Brain microvascular endothelial cell (primary cell): ENCODE data around the gene ANKRD34B.

Experiments used
- DNase-seq: peaks from one replicate; pipeline ENCODE4 v3.0.0-alpha.2; 2020
- H3K27ac ChIP-seq: fragments of 250-450 bp; sonication (Bioruptor Pico); 2 replicates; pipeline ENCODE4 v1.5.1; 2020; ENCODE audit warnings: mild to moderate bottlenecking, moderate library complexity
- H3K27me3 ChIP-seq: fragments of 250-450 bp; sonication (Bioruptor Pico); replicated peaks from 2 replicates; pipeline ENCODE4 v1.5.1; 2020; ENCODE audit warnings: mild to moderate bottlenecking
- H3K36me3 ChIP-seq: fragments of 250-450 bp; sonication (Bioruptor Pico); replicated peaks from 2 replicates; pipeline ENCODE4 v1.5.1; 2020; ENCODE audit warnings: mild to moderate bottlenecking
- H3K4me3 ChIP-seq: 2 replicates; pipeline ENCODE4 v1.5.1; 2011; ENCODE audit warnings: low read depth, mild to moderate bottlenecking, control low read depth, low read length, moderate library complexity
- in situ Hi-C: cut with HindIII; loops from 2 replicates; pipeline ENCODE4 v1.10.0; 2017; ENCODE audit warnings: low sequenced_read_pairs, low pct_ligation_motif_present
- TF ChIP-seq, protein P1 (sequence below): IDR thresholded peaks from 2 replicates; pipeline ENCODE4 v1.5.1; 2011; ENCODE audit warnings: low read depth, mild to moderate bottlenecking, moderate library complexity, low read length, control low read depth, inconsistent platforms; ENCODE audit errors: missing control alignments

ANKRD34B gene

DNA sequence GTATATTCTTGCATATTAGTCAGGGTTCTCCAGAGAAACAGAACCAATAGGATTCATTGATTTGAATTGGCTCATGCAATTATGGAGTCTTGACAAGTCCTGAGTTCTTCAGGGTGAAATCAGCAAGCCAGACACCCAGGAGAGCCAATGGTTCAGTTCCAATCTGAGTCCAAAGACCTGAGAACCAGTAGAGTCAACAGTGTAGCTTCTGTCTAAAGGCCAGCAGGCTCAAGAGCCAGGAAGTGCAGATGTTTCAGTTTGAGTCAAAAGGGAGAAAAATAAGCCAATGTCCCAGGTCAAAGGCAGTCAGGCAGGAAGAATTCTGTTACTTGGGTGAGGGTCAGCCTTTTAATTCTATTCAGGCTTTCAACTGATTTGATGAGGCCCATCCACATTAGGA is 37.8 kb upstream of the ANKRD34B start:
- no peaks in the 10 kb centered on the region for H3K27me3 ChIP-seq
- TF ChIP-seq, protein P1, sequence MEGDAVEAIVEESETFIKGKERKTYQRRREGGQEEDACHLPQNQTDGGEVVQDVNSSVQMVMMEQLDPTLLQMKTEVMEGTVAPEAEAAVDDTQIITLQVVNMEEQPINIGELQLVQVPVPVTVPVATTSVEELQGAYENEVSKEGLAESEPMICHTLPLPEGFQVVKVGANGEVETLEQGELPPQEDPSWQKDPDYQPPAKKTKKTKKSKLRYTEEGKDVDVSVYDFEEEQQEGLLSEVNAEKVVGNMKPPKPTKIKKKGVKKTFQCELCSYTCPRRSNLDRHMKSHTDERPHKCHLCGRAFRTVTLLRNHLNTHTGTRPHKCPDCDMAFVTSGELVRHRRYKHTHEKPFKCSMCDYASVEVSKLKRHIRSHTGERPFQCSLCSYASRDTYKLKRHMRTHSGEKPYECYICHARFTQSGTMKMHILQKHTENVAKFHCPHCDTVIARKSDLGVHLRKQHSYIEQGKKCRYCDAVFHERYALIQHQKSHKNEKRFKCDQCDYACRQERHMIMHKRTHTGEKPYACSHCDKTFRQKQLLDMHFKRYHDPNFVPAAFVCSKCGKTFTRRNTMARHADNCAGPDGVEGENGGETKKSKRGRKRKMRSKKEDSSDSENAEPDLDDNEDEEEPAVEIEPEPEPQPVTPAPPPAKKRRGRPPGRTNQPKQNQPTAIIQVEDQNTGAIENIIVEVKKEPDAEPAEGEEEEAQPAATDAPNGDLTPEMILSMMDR: no peak
- DNase-seq: no peak
- H3K36me3 ChIP-seq: no peaks in the 10 kb centered on the region
- in situ Hi-C loops: no loop called here
- H3K4me3 ChIP-seq: no peak overlapping the region
- no peak overlapping the region for H3K27ac ChIP-seq

- no peak overlapping the region for H3K27ac ChIP-seq
- in situ Hi-C loops: no loop called here
- no peak for DNase-seq
- no peaks in the 10 kb centered on the region for H3K27me3 ChIP-seq
- no peaks in the 10 kb centered on the region for H3K36me3 ChIP-seq
- TF ChIP-seq, protein P1: no peak
- H3K4me3 ChIP-seq: no peak overlapping the region
These were observed 37.3 kb upstream of the ANKRD34B start for GRCh38 chr5:80607343-80607742.

GRCh38 chr5:80600943-80601693 is 31.0 kb upstream of the ANKRD34B start:
- Histone ChIP-seq H3K27me3 (no peaks in the 10 kb centered on the region), H3K4me3 (no peak overlapping the region), H3K27ac (no peak overlapping the region), H3K36me3 (no peaks in the 10 kb centered on the region)
- TF ChIP-seq, protein P1: no peak
- in situ Hi-C loops: no loop called here
- no peak for DNase-seq

GRCh38 chr5:80597500-80597899 is 27.4 kb upstream of the ANKRD34B start:
- Histone ChIP-seq H3K4me3 (no peak overlapping the region), H3K27ac (no peak overlapping the region), H3K36me3 (no peaks in the 10 kb centered on the region), H3K27me3 (no peaks in the 10 kb centered on the region)
- in situ Hi-C loops: no loop called here
- DNase-seq: no peak
- TF ChIP-seq, protein P1: no peak

- TF ChIP-seq, protein P1: no peak
- no peak overlapping the region for H3K27ac ChIP-seq
- in situ Hi-C loops: no loop called here
- no peaks in the 10 kb centered on the region for H3K27me3 ChIP-seq
- DNase-seq: no peak
- H3K4me3 ChIP-seq: no peak overlapping the region
- H3K36me3 ChIP-seq: no peaks in the 10 kb centered on the region
These were observed 24.7 kb upstream of the ANKRD34B start for GRCh38 chr5:80594810-80595209.

GRCh38 chr5:80592761-80593160 is 22.7 kb upstream of the ANKRD34B start:
- DNase-seq: no peak

More at GRCh38 chr5:80592761-80593160, 22.7 kb upstream of the ANKRD34B start:
- H3K4me3 ChIP-seq: no peak overlapping the region
- no peaks in the 10 kb centered on the region for H3K27me3 ChIP-seq
- in situ Hi-C loops: no loop called here
- H3K36me3 ChIP-seq: no peaks in the 10 kb centered on the region
- H3K27ac ChIP-seq: no peak overlapping the region
- TF ChIP-seq, protein P1: no peak
